CD4-positive, alpha-beta T cell treated with Interleukin-21 for 1 hour (primary cell): ENCODE data around the gene MED13.
"Not testable (repeated sequence)": the region's sequence is repeated elsewhere in the genome, so short reads cannot be mapped to it uniquely, and the experiment has no call there.

Experiments used
- DNase-seq: peaks from one replicate; pipeline ENCODE4 v3.0.0-alpha.2; 2020

The MED13 gene

GRCh38 chr17:61904094-61904710 is 160.9 kb downstream of the MED13 start:
- DNase-seq, result peak; percentile 68

DNA sequence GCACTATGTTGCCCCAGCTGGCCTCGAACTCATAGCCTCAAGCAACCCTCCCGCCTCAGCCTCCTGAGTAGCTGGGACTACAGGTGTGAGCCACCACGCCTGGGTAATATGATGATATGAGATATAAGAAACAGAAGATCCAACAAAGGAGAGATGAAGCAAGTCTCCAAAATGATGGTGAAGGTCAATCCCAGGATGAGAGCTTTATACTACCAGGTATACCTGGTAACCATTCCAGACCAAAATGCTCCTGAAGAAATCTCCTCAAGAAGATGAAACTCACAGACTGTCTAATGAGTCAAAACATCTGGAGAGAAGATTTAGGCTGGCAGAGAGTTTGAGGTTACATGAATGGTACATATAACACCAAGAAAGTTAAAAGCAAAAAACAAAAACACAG is 161.8 kb downstream of the MED13 start:
- DNase-seq, result no peak

- DNase-seq, result no peak
These were observed 167.4 kb downstream of the MED13 start for GRCh38 chr17:61897548-61898180.

- no peak for DNase-seq
These were observed 169.7 kb downstream of the MED13 start for GRCh38 chr17:61895391-61895790.

GRCh38 chr17:61894310-61894709 is 170.8 kb downstream of the MED13 start:
- not testable (repeated sequence) for DNase-seq
